Stomach smooth muscle (tissue), 2 donors: Measurements from ENCODE around the gene AEN.

Experiments
- H3K27ac ChIP-seq: one replicate; pipeline ENCODE4 v1.7.0; 2013; ENCODE audit warnings: mild to moderate bottlenecking, low read length, inconsistent platforms
- H3K27me3 ChIP-seq, 2 donors: one replicate each; pipeline ENCODE4 v1.7.0; 2013; ENCODE audit warnings: low read length in 2 of 2; ENCODE audit not compliant: insufficient read depth in 2 of 2, control insufficient read depth in 1 of 2
- H3K36me3 ChIP-seq, 2 donors: one replicate each; pipeline ENCODE4 v1.7.0; 2013; ENCODE audit warnings: low read length in 2 of 2; ENCODE audit not compliant: control insufficient read depth in 2 of 2, insufficient read depth in 2 of 2
- H3K4me1 ChIP-seq: one replicate; pipeline ENCODE4 v1.7.0; 2013; ENCODE audit warnings: low read length; ENCODE audit not compliant: control insufficient read depth, insufficient read depth
- H3K4me3 ChIP-seq, 2 donors: one replicate each; pipeline ENCODE4 v1.7.0; 2013; ENCODE audit warnings: low read length in 2 of 2
- H3K9ac ChIP-seq, 2 donors: one replicate each; pipeline ENCODE4 v1.7.0; 2013; ENCODE audit warnings: low read length in 2 of 2, mild to moderate bottlenecking in 1 of 2
- H3K9me3 ChIP-seq, 2 donors: one replicate each; pipeline ENCODE4 v1.7.0; 2013; ENCODE audit warnings: low read length in 2 of 2; ENCODE audit not compliant: control insufficient read depth in 2 of 2
- donor health status: healthy.
- donor health status: Pancreatic carcinoma.

The AEN gene

GRCh38 chr15:88645171-88646087 lies 24.3 kb downstream of the AEN start:
- H3K27ac ChIP-seq = no peak overlapping the region
- peaks cover 2% of the 10 kb centered on the region for H3K4me1 ChIP-seq
- H3K27me3 ChIP-seq = no peaks in the 10 kb centered on the region
- no peak overlapping the region for H3K4me3 ChIP-seq
- no peak overlapping the region for H3K9ac ChIP-seq
- no peaks in the 10 kb centered on the region for H3K9me3 ChIP-seq
- H3K36me3 ChIP-seq = no peaks in the 10 kb centered on the region

- H3K9ac ChIP-seq = no peak overlapping the region
Observed at GRCh38 chr15:88646088-88646405, 24.9 kb downstream of the AEN start.

DNA sequence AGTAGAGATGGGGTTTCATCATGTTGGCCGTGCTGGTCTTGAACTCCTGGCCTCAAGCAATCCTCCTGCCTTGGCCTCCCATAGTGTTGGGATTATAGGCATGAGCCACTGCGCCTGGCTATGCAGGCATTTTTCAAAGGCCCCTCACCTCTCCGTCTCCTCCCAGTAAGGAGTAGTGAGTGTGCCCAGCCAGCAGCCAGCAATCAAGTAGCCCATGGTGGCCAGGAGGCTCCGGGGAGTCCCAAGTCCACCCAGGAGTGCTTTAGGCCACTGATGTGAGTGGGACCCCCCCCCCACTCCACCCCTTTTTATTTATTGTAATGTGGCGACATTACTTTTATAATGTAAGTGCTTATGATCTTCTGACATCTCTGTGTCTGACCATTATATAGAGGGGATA lies 25.8 kb downstream of the AEN start:
- Histone ChIP-seq H3K36me3 (no peaks in the 10 kb centered on the region), H3K4me3 (no peak overlapping the region), H3K9ac (no peak overlapping the region), H3K27me3 (no peaks in the 10 kb centered on the region), H3K4me1 (peaks cover 2% of the 10 kb centered on the region), H3K27ac (no peak overlapping the region), H3K9me3 (no peaks in the 10 kb centered on the region)

More at GRCh38 chr15:88646088-88646405, 24.9 kb downstream of the AEN start:
- peaks cover 2% of the 10 kb centered on the region for H3K4me1 ChIP-seq
- H3K9me3 ChIP-seq = no peaks in the 10 kb centered on the region
- no peak overlapping the region for H3K27ac ChIP-seq
- no peaks in the 10 kb centered on the region for H3K27me3 ChIP-seq
- H3K4me3 ChIP-seq = no peak overlapping the region
- no peaks in the 10 kb centered on the region for H3K36me3 ChIP-seq

DNA sequence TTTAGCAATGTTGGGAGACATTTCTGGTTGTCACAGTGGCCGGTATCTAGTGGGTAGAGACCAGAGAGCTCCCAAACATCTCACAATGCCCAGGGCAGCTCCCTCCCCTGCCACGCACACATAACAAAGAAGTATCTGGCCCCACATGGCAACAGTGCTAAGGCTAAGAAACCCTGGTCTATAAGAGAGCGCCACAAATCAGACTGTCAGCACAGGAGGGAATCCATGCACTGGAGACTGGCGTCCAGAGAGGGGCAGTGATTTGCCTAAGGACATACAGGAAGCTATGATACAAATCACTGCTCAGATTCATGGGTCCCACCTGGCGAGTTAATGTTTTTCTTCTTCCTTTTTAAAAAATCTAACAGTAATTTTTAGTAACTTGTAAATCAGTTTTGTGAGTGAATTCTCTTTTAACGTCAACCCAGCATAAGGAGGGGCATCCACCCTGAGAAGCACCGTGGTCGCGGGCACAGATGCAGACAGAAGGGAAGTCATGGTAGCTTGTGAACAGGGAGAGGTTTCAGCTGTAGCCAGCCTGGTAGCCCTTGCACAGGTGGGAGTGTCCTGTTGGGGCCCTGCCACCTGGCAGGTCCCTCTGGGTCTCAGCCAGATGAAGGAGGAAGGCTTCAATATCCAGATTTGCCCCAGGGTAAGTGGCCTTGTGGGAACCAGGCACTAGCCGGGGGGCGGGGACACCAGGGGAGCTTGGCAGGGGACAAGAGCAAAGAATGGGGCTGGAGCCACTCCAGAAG lies 26.4 kb downstream of the AEN start:
- H3K27ac ChIP-seq = no peak overlapping the region

DNA sequence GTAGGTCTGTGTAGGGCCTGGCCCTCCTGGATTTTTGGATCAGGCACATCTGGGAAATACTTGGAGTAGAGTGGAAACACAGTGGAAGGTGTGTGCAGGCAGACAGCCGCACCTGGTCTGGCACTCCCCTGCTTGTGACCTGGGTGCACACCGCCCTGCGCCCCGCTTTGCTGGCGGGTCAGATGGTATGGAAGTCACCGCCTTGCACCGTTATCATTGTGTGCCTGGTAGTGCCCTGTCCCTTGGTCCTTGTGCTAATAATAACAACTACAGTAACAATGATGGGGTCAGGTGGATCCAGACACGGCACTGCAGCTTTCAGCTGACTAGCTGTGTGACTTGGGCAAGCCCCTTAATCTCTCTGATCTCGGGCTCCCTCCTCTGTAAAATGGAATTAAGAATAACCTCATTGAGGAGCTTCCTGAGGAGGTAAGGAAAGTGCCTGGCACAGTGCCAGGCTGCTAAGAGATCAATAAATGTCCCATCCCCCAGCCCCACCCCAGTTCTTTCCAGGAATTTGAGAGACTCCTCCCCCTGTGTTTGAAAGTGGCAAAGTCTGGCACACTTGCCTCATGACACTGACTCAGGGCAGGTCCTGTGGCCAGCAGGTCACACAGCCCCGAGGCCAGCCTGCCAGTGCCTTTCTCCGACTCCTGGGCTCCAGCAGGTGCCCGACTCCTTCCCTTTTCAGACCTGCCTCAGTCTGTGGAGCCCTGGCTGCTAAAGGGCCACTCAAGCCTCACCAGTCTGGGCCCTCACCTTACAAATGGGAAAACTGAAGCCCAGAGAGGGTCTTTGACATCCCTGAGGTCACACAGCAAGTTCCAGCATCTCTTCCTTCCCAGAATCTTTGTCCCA lies 27.4 kb downstream of the AEN start:
- Histone ChIP-seq H3K9ac (no peak overlapping the region), H3K36me3 (no peaks in the 10 kb centered on the region), H3K4me1 (peaks cover 2% of the 10 kb centered on the region), H3K9me3 (no peaks in the 10 kb centered on the region), H3K27ac (no peak overlapping the region), H3K27me3 (no peaks in the 10 kb centered on the region), H3K4me3 (no peak overlapping the region)

More for the DNA sequence above, 26.4 kb downstream of the AEN start:
- Histone ChIP-seq H3K36me3 (no peaks in the 10 kb centered on the region), H3K4me1 (peaks cover 2% of the 10 kb centered on the region), H3K4me3 (no peak overlapping the region), H3K9ac (no peak overlapping the region), H3K27me3 (no peaks in the 10 kb centered on the region), H3K9me3 (no peaks in the 10 kb centered on the region)

DNA sequence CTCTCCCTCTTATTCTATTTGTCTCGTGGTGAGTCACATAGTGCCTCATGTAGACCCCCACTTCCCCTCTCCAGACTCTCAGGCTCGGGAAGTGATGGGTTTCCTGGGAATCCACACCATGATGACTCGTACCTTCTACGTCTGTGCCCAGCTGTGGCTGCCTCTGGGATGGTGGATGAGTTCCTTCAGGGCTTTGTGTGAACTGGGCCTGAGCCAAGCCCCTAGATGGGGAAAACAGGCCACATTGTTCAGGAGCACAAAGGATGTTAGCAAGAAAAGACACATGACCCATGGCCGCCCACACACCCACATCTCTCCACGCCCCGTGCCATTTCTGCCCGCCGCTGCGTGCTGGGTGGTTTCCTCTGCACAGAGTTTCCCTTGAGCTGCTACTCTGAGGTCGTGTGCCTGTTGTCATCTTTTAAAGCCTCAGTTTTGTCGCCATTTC lies 28.2 kb downstream of the AEN start:
- no peak overlapping the region for H3K4me3 ChIP-seq
- H3K9me3 ChIP-seq = no peaks in the 10 kb centered on the region
- no peak overlapping the region for H3K27ac ChIP-seq
- no peak overlapping the region for H3K9ac ChIP-seq
- peaks cover 2% of the 10 kb centered on the region for H3K4me1 ChIP-seq
- H3K36me3 ChIP-seq = no peaks in the 10 kb centered on the region
- H3K27me3 ChIP-seq = no peaks in the 10 kb centered on the region

DNA sequence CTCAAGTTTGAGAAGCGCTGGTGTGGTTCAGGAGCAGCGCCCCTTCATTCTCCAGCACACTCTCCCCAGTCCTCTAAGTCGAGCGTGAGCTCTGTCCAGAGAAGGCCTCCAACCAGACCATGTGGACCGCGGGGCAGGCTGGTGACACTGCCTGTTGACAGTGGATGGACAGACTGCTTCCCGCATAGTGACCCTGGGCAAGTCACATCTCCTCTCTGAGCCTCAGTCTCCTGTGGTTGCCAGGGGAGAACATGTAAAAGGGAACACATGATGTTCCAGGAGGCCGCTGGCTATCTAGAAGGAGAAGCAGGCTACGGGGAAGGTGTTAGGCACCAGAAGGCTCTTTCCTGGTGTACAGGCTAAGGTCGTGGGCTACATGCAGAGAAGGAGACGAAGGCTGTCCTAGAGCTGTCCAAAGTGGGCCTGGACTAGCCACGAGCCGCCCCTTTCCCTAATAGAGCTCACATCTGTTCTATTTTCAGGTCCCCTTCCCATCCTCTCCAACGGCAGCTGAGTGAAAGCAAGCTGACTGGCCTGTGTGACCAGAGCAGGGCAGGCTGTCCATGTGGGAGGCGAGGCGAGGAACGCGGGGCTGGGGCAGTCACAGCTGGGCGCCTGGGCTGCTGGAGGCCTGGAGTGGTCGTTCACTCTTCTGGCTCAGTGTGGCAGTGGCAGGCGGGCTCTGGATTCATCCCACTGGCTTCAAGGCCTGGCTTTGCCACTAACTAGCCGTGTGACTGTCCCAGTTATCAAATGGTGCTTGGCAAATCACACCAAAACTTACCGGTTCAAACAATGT lies 28.8 kb downstream of the AEN start:
- no peaks in the 10 kb centered on the region for H3K9me3 ChIP-seq
- no peak overlapping the region for H3K27ac ChIP-seq
- H3K4me3 ChIP-seq = no peak overlapping the region
- H3K27me3 ChIP-seq = no peaks in the 10 kb centered on the region
- H3K36me3 ChIP-seq = no peaks in the 10 kb centered on the region
- peaks cover 2% of the 10 kb centered on the region for H3K4me1 ChIP-seq
- no peak overlapping the region for H3K9ac ChIP-seq

GRCh38 chr15:88650556-88650955 lies 29.4 kb downstream of the AEN start:
- H3K27ac ChIP-seq = no peak overlapping the region
- H3K27me3 ChIP-seq = no peaks in the 10 kb centered on the region
- H3K4me3 ChIP-seq = no peak overlapping the region
- peaks cover 2% of the 10 kb centered on the region for H3K4me1 ChIP-seq
- H3K36me3 ChIP-seq = no peaks in the 10 kb centered on the region
- H3K9ac ChIP-seq = no peak overlapping the region
- H3K9me3 ChIP-seq = no peaks in the 10 kb centered on the region

DNA sequence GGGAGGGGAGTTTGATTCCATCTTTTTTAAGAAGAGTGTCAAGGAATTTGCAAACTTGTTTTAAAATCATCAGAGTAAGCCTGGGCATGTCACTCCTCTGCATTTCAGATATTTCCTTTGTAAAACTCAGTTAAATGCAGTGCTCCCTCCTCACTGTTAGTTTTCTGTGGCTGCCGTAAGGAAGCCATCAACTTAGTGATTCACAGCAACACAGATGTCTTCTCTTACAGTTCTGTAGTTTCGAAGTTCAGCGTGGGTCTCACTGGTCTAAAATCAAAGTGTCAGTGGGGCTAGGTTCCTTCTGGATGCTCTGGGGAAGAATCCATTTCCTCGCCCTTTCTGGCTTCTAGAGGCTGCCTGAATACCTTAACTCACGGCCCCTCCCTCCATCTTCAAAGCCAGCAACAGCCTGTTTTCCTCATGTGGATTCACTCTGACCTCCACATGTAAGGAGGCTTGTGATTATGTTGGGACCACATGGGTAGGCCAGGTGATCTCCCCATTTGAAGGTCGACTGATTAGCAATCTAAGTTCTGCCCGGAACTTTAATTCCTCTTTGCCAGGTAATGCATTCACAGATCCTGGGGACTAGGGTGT lies 30.1 kb downstream of the AEN start:
- Histone ChIP-seq H3K4me3 (no peak overlapping the region), H3K4me1 (no peaks in the 10 kb centered on the region), H3K27me3 (no peaks in the 10 kb centered on the region), H3K27ac (no peak overlapping the region), H3K9ac (no peak overlapping the region), H3K36me3 (no peaks in the 10 kb centered on the region), H3K9me3 (no peaks in the 10 kb centered on the region)
